ENCODE results near the gene ABCD3.

GRCh38 chr1:94512816-94513215, 94.6 kb downstream of the ABCD3 start:
- TF ChIP-seq, protein P1, sequence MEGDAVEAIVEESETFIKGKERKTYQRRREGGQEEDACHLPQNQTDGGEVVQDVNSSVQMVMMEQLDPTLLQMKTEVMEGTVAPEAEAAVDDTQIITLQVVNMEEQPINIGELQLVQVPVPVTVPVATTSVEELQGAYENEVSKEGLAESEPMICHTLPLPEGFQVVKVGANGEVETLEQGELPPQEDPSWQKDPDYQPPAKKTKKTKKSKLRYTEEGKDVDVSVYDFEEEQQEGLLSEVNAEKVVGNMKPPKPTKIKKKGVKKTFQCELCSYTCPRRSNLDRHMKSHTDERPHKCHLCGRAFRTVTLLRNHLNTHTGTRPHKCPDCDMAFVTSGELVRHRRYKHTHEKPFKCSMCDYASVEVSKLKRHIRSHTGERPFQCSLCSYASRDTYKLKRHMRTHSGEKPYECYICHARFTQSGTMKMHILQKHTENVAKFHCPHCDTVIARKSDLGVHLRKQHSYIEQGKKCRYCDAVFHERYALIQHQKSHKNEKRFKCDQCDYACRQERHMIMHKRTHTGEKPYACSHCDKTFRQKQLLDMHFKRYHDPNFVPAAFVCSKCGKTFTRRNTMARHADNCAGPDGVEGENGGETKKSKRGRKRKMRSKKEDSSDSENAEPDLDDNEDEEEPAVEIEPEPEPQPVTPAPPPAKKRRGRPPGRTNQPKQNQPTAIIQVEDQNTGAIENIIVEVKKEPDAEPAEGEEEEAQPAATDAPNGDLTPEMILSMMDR (IDR thresholded peaks at IDR 0.05 in 4 of 5, conservative IDR thresholded peaks at IDR 0.05 in 1 of 5) = no peak
- no peak for TF ChIP-seq POLR2A (IDR thresholded peaks at IDR 0.05)

All from gastrocnemius medialis (tissue), 4 donors.